GM12864 (cell line): ENCODE results near the gene KIAA1217.

ENCODE experiments used
- DNase-seq: peaks from one replicate; pipeline ENCODE4 v3.0.0-alpha.2; 2011; ENCODE audit warnings: low read depth
- H3K4me3 ChIP-seq: 2 replicates; pipeline ENCODE4 v1.5.1; 2011; ENCODE audit warnings: mild to moderate bottlenecking, low read depth, low read length, control low read depth
- CTCF ChIP-seq: IDR thresholded peaks from 2 replicates; pipeline ENCODE4 v1.5.1; 2011; ENCODE audit warnings: low read depth, mild to moderate bottlenecking, moderate library complexity, low read length, control low read depth, inconsistent platforms; ENCODE audit errors: missing control alignments

KIAA1217 gene

GRCh38 chr10:24462291-24462813 lies 253.4 kb downstream of the KIAA1217 start:
- no peak for DNase-seq
- TF ChIP-seq CTCF = no peak

GRCh38 chr10:24462889-24463552 lies 254.1 kb downstream of the KIAA1217 start:
- H3K4me3 ChIP-seq = no peak overlapping the region
- TF ChIP-seq CTCF = no peak
- DNase-seq = no peak

More at GRCh38 chr10:24462291-24462813, 253.4 kb downstream of the KIAA1217 start:
- H3K4me3 ChIP-seq = no peak overlapping the region

GRCh38 chr10:24463611-24464426 lies 254.9 kb downstream of the KIAA1217 start:
- no peak overlapping the region for H3K4me3 ChIP-seq
- TF ChIP-seq CTCF = no peak
- DNase-seq = peak; percentile 35

GRCh38 chr10:24465124-24465874 lies 256.4 kb downstream of the KIAA1217 start:
- no peak for TF ChIP-seq CTCF
- H3K4me3 ChIP-seq = no peak overlapping the region
- DNase-seq = no peak

- H3K4me3 ChIP-seq = no peak overlapping the region
- TF ChIP-seq CTCF = no peak
- peak; percentile 15 for DNase-seq
Measured at GRCh38 chr10:24465891-24466818, 257.2 kb downstream of the KIAA1217 start.

- no peak for DNase-seq
- H3K4me3 ChIP-seq = no peak overlapping the region
- TF ChIP-seq CTCF = no peak
Measured at GRCh38 chr10:24467136-24467535, 258.2 kb downstream of the KIAA1217 start.
